ENCODE results near the gene CAMTA1. TPM values are rescaled to one million over a fixed set of nuclear protein-coding genes. Genes with fewer than 3 reads are reported as not detected.

Gene CAMTA1
- total and polyA plus RNA-seq, 4 donors: 18.0 to 93.5 (median 35.8) TPM

- no peak overlapping the region for H3K9ac ChIP-seq (ENCODE audit: low read depth in 1 of 2, low read length in 2 of 2)
- H3K9me3 ChIP-seq (ENCODE audit: control insufficient read depth in 4 of 4, low read length in 3 of 4): no peaks in the 10 kb centered on the region
- no peaks in the 10 kb centered on the region for H3K27me3 ChIP-seq (ENCODE audit: control insufficient read depth in 4 of 4, insufficient read depth in 4 of 4, low read length in 3 of 4)
- H3K4me3 ChIP-seq (ENCODE audit: low read depth in 1 of 3, low read length in 3 of 3): no peak overlapping the region
- 56% methylated on average over 4 of the region's 4 CpGs for WGBS
- H3K36me3 ChIP-seq (ENCODE audit: control insufficient read depth in 4 of 4, insufficient read depth in 3 of 4, low read depth in 1 of 4, low read length in 3 of 4): no peaks in the 10 kb centered on the region
- TF ChIP-seq YY1 (IDR thresholded peaks at IDR 0.05) (no peak), NR2F2 (IDR thresholded peaks at IDR 0.05) (no peak), REST (IDR thresholded peaks at IDR 0.05) (no peak), HNF4G (IDR thresholded peaks at IDR 0.05) (no peak), HNF4A (conservative IDR thresholded peaks at IDR 0.05) (no peak), JUND (IDR thresholded peaks at IDR 0.05) (no peak), CTCF (IDR thresholded peaks at IDR 0.05; ENCODE audit: low read depth, low read length, missing input control) (no peak), RXRA (IDR thresholded peaks at IDR 0.05) (no peak), FOXA1 (IDR thresholded peaks at IDR 0.05) (no peak), MAX (IDR thresholded peaks at IDR 0.05) (no peak), RAD21 (IDR thresholded peaks at IDR 0.05) (no peak), ZBTB33 (IDR thresholded peaks at IDR 0.05) (no peak), EGR1 (IDR thresholded peaks at IDR 0.05; ENCODE audit: low read depth in 2 of 2) (no peak), FOXA2 (IDR thresholded peaks at IDR 0.05) (no peak), SP1 (IDR thresholded peaks at IDR 0.05) (no peak), GABPA (IDR thresholded peaks at IDR 0.05 in 1 of 2, conservative IDR thresholded peaks at IDR 0.05 in 1 of 2) (no peak)
- no peaks in the 10 kb centered on the region for H3K4me1 ChIP-seq (ENCODE audit: control insufficient read depth in 4 of 4, insufficient read depth in 4 of 4, low read length in 3 of 4)
- no peak overlapping the region for H3K27ac ChIP-seq (ENCODE audit: low read depth in 1 of 2, low read length in 2 of 2)
- DNase-seq (ENCODE audit: low spot score): no peak
Observed at GRCh38 chr1:7178336-7178735, 393.1 kb downstream of the CAMTA1 start.

GRCh38 chr1:7178741-7179140 is 393.5 kb downstream of the CAMTA1 start:
- Histone ChIP-seq H3K9me3 (ENCODE audit: control insufficient read depth in 4 of 4, low read length in 3 of 4) (no peaks in the 10 kb centered on the region), H3K4me3 (ENCODE audit: low read depth in 1 of 3, low read length in 3 of 3) (no peak overlapping the region), H3K27ac (ENCODE audit: low read depth in 1 of 2, low read length in 2 of 2) (no peak overlapping the region), H3K9ac (ENCODE audit: low read depth in 1 of 2, low read length in 2 of 2) (no peak overlapping the region), H3K4me1 (ENCODE audit: control insufficient read depth in 4 of 4, insufficient read depth in 4 of 4, low read length in 3 of 4) (no peaks in the 10 kb centered on the region), H3K27me3 (ENCODE audit: control insufficient read depth in 4 of 4, insufficient read depth in 4 of 4, low read length in 3 of 4) (no peaks in the 10 kb centered on the region), H3K36me3 (ENCODE audit: control insufficient read depth in 4 of 4, insufficient read depth in 3 of 4, low read depth in 1 of 4, low read length in 3 of 4) (no peaks in the 10 kb centered on the region)
- no peak for DNase-seq (ENCODE audit: low spot score)
- 61% methylated on average over 3 of the region's 3 CpGs for WGBS
- TF ChIP-seq YY1 (IDR thresholded peaks at IDR 0.05): no peak
- TF ChIP-seq EGR1 (IDR thresholded peaks at IDR 0.05; ENCODE audit: low read depth in 2 of 2): no peak
- TF ChIP-seq SP1 (IDR thresholded peaks at IDR 0.05): no peak
- no peak for TF ChIP-seq FOXA1 (IDR thresholded peaks at IDR 0.05)
- TF ChIP-seq ZBTB33 (IDR thresholded peaks at IDR 0.05): no peak
- no peak for TF ChIP-seq JUND (IDR thresholded peaks at IDR 0.05)
- no peak for TF ChIP-seq RAD21 (IDR thresholded peaks at IDR 0.05)
- TF ChIP-seq RXRA (IDR thresholded peaks at IDR 0.05): no peak
- TF ChIP-seq REST (IDR thresholded peaks at IDR 0.05): no peak
- TF ChIP-seq TAF1 (conservative IDR thresholded peaks at IDR 0.05): no peak

Data from liver (tissue), 9 donors.